Measurements from ENCODE around the gene ANKUB1. TPM values are rescaled to one million over a fixed set of nuclear protein-coding genes. Genes with fewer than 3 reads are reported as not detected.

ANKUB1 gene
- total and polyA plus RNA-seq, 12 donors: not detected

GRCh38 chr3:149828390-149828789, 36.0 kb upstream of the ANKUB1 start:
- H3K4me1 ChIP-seq (replicated peaks in 1 of 2): peaks cover 0 to 19% of the 10 kb centered on the region in 2 donors
- no peak overlapping the region for H3K4me3 ChIP-seq
- TF ChIP-seq CTCF (IDR thresholded peaks at IDR 0.05) (no peak), POLR2A (IDR thresholded peaks at IDR 0.05) (no peak)
- no peak overlapping the region for H3K27ac ChIP-seq
- no peaks in the 10 kb centered on the region for H3K36me3 ChIP-seq (replicated peaks in 1 of 2)
- peaks cover 0 to 19% (median 0%) of the 10 kb centered on the region in 3 donors for H3K9me3 ChIP-seq (replicated peaks in 1 of 3)
- H3K27me3 ChIP-seq: no peaks in the 10 kb centered on the region
- no peak for DNase-seq
- 51 to 100% (median 98%) methylated on average over 1 of the region's 1 CpG for WGBS, 4 donors
- intact Hi-C loops (cut with DNase I): no loop called here

- Histone ChIP-seq H3K4me3 (no peak overlapping the region), H3K4me1 (replicated peaks in 1 of 2) (peaks cover 0 to 19% of the 10 kb centered on the region in 2 donors), H3K27me3 (no peaks in the 10 kb centered on the region), H3K36me3 (replicated peaks in 1 of 2) (no peaks in the 10 kb centered on the region), H3K9me3 (replicated peaks in 1 of 3) (peaks cover 0 to 8% (median 0%) of the 10 kb centered on the region in 3 donors), H3K27ac (no peak overlapping the region)
- DNase-seq: no peak
- intact Hi-C loops (cut with DNase I): no loop called here
- 78 to 84% (median 80%) methylated on average over 3 of the region's 3 CpGs for WGBS, 4 donors
- TF ChIP-seq CTCF (IDR thresholded peaks at IDR 0.05) (no peak), POLR2A (IDR thresholded peaks at IDR 0.05) (no peak)
These were observed 34.3 kb upstream of the ANKUB1 start for GRCh38 chr3:149826636-149827035.

- no peaks in the 10 kb centered on the region for H3K27me3 ChIP-seq
- no peak overlapping the region for H3K4me3 ChIP-seq
- 39 to 48% (median 42%) methylated on average over 4 of the region's 4 CpGs for WGBS, 4 donors
- no peak overlapping the region for H3K27ac ChIP-seq
- TF ChIP-seq POLR2A (IDR thresholded peaks at IDR 0.05): no peak
- no peak for TF ChIP-seq CTCF (IDR thresholded peaks at IDR 0.05)
- no peaks in the 10 kb centered on the region for H3K9me3 ChIP-seq (replicated peaks in 1 of 3)
- H3K36me3 ChIP-seq (replicated peaks in 1 of 2): no peaks in the 10 kb centered on the region
- peaks cover 3 to 39% of the 10 kb centered on the region in 2 donors for H3K4me1 ChIP-seq (replicated peaks in 1 of 2)
- no peak for DNase-seq
- intact Hi-C loops (cut with DNase I): no loop called here
These were observed 27.8 kb upstream of the ANKUB1 start for GRCh38 chr3:149820183-149820582.

- DNase-seq: no peak
- intact Hi-C loops (cut with DNase I): no loop called here
- Histone ChIP-seq H3K4me3 (no peak overlapping the region), H3K27me3 (no peaks in the 10 kb centered on the region), H3K27ac (no peak overlapping the region), H3K36me3 (replicated peaks in 1 of 2) (no peaks in the 10 kb centered on the region), H3K9me3 (replicated peaks in 1 of 3) (no peaks in the 10 kb centered on the region), H3K4me1 (replicated peaks in 1 of 2) (peaks cover 10 to 46% of the 10 kb centered on the region in 2 donors)
- 75 to 90% (median 84%) methylated on average over 1 of the region's 1 CpG for WGBS, 4 donors
- TF ChIP-seq CTCF (IDR thresholded peaks at IDR 0.05): no peak
- TF ChIP-seq POLR2A (IDR thresholded peaks at IDR 0.05): no peak
These were observed 27.1 kb upstream of the ANKUB1 start for GRCh38 chr3:149819432-149819831.
